Hematopoietic multipotent progenitor cell (in vitro differentiated cells): ENCODE measurements around the gene DTWD2. TPM values are rescaled to one million over a fixed set of nuclear protein-coding genes. Genes with fewer than 3 reads are reported as not detected.

ENCODE experiments used
- DNase-seq, 3 donors: peaks; one replicate each; pipeline ENCODE4 v3.0.0-alpha.2; 2011 to 2015; ENCODE audit warnings: low read depth in 2 of 3, low spot score in 2 of 3
- total RNA-seq: library from RNA; depleted of rRNA; stranded (reverse); fragments of >200 nt; gene quantifications from one replicate; pipeline ENCODE4 v1.2.3, GENCODE V29; 2012

DTWD2 gene, protein sequence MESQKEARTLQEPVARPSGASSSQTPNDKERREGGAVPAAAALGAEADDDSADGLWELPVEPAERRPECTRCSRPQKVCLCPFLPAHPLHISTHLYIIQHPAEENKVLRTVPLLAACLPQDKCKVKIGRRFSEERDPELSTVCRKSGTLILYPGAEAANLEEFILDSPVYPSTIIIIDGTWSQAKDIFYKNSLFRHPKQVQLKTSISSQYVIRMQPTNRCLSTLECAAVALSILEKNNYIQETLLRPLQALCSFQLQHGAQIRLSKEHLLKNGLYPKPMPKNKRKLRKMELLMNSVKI
- total RNA-seq = 7.3 TPM

DNA sequence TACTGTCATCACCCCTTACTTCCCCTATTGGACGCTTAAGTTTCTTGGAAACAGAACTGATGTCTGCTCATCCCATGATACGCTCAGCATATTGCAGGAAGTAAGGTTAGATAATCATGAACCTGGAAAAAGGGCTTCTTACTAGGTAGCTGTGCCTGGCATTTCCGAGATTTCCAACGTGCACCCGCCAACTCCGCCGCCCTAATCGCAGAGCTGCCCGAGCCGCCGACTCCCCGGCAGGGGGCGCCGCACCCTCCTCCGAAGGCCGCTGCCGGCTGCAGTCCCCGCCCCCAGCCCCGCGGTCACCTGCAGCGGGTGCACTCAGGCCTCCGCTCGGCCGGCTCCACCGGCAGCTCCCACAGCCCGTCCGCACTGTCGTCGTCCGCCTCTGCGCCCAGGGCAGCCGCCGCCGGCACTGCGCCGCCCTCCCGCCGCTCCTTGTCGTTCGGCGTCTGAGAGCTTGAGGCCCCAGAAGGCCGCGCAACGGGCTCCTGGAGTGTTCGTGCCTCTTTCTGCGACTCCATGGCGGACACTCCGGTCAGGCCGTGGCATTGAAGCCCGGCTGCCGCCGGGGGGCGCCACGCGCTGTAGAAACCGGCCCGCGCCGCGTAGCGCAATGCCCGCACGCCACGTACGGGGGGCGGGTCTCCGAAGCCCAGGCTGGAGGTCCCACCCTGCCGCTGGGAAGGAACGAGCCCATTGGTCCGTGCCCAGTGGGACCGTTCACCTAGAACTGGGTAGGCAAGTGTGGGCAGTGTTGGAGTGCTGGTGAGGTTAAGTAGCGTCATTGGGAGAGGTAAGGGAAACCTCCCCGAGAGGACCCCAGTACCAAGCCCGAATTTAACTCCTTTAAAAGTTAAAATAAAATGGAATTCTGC, at the start of gene DTWD2:
Gene DTWD2, minus strand, starts transcription at position 560 of the 878 bp plus-strand sequence. Its CDS starts 36 bp downstream, at position 524.
- peak; percentile 90 to 96 (median 96) for DNase-seq

DNA sequence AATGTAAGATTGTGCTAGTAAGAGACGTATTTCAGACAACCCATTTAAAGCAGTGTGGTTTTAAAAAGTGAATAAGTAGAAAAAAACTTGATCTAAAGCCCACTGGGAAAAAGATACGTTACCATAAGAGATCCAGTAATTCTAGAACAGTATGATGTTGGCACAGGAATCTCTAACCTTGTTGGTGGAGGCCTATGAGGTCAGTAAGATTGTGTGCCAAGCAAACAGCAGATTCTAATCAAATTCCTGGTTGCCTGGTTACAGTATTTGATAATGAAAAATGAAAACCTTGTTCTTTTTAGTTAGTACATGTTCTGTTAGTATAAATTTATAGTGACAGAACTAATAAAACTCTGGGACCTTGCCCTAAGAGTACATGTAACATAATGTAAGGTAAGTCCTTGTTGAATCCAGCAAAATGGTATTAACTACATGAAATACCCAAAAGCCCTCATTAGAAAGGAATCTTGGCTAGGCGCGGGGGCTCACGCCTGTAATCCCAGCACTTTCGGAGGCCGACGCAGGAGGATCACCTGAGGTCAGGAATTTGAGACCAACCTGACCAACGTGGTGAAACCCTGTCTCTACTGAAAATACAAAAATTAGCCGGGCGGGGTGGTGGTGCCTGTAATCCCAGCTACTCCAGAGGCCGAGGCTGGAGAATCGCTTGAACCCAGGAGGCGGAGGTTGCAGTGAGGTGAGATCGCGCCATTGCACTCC, 49.3 kb upstream of the DTWD2 start:
- DNase-seq = no peak

DNA sequence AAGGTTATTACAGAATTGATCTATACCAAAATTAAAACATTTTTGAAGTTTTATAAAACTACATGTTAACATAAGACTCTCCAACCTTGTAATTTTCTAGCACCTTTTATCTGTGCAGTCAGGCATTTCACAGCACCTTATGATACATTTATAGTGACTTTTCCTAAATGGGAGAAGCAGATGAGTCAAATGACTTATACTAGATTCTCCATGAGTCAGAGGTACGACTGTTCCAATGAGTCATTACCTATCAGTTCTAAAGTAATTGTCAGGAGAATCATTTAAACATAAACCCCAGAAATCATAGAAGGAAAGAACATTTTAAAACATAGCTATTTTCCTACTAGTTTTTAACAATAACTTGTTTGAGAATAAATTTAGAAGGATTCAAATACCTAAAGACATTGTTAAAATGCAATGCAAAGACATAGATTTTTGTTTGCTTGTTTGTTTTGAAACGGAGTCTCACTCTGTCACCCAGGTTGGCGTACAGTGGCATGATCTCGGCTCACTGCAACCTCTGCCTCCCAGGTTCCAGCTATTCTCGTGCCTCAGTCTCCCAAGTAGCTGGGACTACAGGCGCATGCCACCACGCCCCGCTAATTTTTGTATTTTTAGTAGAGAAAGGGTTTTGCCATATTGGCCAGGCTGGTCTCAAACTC, 47.9 kb upstream of the DTWD2 start:
- DNase-seq = no peak

DNA sequence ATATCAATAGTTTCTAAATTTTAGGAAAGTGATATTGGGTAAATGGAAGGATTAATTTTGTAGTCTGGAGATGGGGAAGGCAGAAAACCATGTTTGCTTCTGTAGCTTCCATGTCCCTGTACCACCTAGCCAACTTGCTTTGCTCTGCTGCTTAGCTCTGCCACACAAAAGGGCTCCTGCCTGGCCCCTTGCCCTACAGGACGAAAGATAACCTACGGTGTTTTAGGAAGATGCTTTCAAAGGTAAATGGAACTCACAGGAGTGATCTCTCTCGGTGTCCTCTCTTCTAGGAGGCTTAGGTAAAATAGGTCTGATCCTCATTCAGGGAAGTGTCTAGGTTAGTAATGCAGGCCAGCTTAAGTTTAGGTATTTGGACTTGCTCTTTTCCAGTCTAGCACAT, 44.8 kb upstream of the DTWD2 start:
- no peak for DNase-seq

- peak in 1 of 3 donors; percentile 37 for DNase-seq
These were observed 44.3 kb upstream of the DTWD2 start for GRCh38 chr5:119032656-119033055.

GRCh38 chr5:119031905-119032304, 43.6 kb upstream of the DTWD2 start:
- DNase-seq = no peak

- DNase-seq = peak in 1 of 3 donors; percentile 44
These were observed 42.9 kb upstream of the DTWD2 start for GRCh38 chr5:119031011-119031886.

GRCh38 chr5:119028575-119028974, 40.2 kb upstream of the DTWD2 start:
- DNase-seq = no peak

DNA sequence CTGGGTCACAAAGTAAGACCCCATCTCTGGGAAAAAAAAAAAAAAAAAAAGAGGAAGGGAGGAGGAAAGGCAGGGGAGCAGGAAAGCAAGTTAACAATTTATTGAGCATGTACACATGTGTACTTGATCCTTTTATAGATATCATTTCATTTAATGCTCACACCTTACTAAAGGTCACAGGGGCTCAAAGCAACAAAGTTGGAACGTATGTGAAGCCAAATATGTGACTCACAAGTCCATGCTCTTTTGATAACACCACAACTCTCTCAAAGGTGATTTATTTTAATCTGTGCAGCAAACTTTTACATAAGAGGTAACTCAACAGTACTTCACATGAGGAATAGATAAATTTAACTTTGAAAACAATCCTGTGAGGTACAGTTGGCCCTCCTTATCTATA, 34.4 kb upstream of the DTWD2 start:
- DNase-seq = no peak

GRCh38 chr5:119022017-119022745, 33.8 kb upstream of the DTWD2 start:
- DNase-seq = peak in 1 of 3 donors; percentile 68

DNA sequence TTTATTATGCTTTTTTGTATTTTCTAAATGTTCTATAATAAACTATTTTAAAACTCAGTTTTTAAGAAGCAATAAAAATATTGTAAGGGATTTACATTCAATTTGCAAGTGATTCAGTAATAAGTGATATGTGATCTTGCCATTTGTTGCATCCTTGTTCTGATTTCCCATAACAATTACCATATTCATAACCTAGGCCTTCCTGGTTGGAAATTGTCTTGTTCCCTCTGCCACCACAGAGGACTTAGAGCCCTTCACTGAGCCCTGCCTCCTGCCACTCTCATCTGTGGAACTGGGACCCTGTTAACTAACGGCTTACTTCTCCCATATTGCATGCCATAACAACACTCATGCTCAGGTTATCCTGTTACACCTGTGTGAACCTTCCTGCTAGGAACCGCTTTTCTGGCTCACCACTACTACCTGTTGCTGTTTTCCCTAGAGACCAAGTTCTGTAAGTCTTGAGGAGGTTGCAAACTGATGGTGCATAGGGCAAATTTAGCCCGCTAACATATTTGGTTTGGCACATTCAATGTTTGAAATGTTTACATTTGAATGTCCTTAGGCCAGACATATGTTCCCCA, 32.9 kb upstream of the DTWD2 start:
- DNase-seq = no peak

DNA sequence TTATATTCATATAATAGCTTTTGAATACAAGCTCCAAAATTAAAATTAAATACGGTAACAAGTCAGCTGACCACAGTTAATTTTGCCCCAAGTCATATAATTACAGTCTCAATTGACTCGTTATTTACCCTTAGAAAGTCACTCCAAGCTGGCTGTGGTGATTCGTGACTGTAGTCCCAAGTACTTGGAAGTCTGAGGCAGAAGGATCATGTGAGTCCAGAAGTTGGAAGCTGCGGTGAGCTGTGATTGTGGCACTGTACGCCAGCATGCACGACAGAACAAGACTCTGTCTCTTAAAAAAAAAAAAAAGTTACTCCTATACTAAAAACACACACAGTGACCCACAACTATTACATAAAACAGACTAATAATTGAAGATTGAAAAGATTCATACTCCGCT, 31.6 kb upstream of the DTWD2 start:
- DNase-seq = no peak

DNA sequence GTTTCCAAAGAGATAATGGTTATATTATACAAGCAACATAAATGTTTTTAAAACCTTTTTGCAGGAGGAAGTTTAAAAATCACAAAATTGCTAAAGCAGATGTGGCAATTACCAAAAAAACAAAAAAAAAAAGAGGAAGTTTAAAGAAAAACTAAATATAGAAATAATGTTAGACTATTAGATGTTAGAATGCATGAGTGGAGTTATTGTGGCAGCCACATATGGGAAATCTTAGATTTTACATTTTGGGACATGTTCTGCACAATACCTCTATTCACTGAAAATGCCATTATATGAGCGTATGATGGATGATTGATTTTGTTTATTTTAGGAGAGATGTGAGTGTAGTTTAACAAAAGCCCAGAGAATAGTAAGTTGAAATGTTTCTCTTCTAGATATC, 31.2 kb upstream of the DTWD2 start:
- DNase-seq = peak in 1 of 3 donors; percentile 59

- DNase-seq = no peak
These were observed 29.6 kb upstream of the DTWD2 start for GRCh38 chr5:119017994-119018393.

- DNase-seq = no peak
These were observed 27.9 kb upstream of the DTWD2 start for GRCh38 chr5:119016125-119016774.

DNA sequence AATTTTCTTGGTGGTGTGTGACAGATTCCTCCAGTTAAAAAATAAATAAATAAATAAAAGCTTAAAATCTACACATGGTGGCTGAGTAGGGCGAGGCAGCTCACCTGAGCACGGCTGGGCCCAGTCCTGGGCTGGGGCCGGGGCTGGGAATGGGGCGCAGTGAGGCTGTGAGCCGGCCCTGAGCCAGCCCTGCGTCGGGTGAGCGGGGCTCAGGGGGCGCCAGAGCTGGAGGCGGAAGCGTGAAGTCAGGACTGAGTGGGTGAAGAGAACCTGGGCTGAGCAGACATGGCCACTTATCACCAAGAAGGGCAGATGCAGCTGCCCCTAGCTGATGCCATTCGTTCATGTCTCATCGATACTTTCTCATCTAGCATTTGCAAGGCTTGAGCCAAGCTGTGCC, 22.8 kb upstream of the DTWD2 start:
- no peak for DNase-seq

GRCh38 chr5:119010206-119010605, 21.9 kb upstream of the DTWD2 start:
- no peak for DNase-seq

GRCh38 chr5:119009131-119009530, 20.8 kb upstream of the DTWD2 start:
- DNase-seq = no peak
